Activated CD8-positive, alpha-beta memory T cell treated with anti-CD3 and anti-CD28 coated beads for 24 hours (primary cell): ENCODE data around the gene CHAC1.

Experiments used
- DNase-seq: peaks from one replicate; pipeline ENCODE4 v3.0.0-alpha.2; 2020

CHAC1 gene

DNA sequence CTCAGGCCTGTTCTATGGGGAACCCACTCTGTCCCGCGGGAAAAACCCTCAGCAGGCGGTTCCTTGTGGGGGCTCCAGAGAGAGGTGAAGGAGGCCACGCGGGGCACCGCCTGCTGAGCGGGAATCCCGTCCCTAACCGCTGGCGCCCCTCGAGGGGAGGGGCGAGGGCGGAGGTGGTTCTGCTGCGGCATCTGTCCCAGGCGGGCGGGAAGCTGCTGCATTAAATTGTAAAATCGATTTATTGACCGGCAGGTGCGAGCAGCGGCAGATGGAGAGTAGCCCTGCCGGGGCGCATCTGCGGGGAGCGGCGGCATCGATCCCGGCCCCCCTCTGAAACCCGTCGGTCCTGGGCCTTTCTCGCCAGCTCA, 27.8 kb upstream of the CHAC1 start:
- DNase-seq = no peak

DNA sequence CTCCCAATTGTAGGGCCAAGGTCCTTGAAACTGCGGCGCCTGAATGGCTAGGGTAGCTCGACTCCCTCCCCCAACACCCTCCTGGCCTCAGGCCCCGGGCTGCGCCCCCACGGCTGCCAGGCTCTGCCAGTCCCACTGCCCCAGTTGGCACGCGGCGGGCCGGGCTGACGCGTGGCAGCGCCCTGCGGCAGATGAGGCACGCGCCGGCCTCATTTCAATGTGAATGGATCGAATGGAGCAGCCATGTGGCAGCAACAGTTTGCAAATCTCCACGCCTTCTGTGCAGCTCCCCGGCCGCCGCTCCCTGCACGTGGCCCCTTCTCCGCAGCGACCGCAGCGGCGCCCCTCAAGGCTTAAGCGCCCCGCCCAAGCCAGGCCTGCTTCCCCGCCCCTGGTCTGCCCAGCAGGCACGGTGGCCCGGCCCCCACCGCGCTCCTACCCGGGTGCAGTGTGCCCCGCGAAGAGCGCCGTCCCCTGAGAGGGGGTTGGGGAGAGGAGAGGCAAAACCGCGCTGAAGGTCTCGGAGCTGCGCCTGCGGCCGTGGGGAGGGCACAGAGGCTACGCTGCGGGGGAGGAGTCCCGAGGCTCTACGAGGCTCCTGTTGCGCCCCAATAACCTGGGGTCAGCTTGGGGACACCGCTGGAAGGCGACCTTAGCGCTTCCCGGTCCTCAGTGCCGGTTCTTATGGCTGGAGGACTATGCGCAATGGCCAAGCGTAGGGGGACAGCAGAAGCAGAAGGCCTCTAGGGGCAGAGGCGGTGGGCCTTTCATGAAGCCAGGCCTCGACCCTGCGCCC, 27.2 kb upstream of the CHAC1 start:
- DNase-seq = peak; percentile 73

DNA sequence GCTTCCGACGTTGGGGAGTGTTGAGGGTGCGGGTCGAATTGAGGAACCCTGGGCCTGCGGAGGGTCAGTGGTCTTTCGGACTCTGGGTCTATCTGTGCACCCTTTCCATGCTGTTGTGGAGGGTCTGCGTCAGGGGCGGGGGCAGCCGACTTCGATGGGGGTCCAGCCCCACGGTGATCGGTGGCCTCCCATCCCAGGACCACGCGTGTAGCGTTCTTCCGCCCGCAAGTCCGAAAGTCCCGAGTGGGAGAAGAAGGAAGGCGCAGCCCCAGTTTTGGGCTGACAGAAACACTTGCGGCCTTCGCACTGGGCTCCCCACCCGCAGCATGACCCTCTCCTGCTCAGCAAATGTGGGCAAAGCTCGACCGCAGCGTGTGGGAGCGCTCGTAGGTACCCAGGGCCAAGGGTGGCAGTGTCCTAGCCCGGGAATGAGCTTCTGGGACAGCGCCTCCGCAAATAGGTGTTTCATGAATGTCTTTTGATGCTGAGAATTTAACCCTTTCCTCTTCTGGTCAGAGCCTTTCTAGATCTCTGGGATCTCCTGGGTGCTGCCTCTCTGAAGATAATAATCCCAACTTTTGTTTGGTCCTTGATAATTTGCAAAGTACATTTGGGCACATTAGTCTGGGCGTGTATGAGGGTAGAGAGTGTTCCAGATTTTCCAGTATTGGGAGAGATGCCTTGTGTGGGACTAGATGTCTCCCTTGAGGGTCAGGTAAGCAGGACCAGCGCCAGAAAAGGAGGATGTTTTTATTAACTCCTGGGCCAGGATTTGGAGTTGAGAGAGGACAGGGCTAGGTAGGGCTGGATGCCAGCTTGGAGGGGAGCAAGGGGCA, 26.4 kb upstream of the CHAC1 start:
- DNase-seq = no peak

DNA sequence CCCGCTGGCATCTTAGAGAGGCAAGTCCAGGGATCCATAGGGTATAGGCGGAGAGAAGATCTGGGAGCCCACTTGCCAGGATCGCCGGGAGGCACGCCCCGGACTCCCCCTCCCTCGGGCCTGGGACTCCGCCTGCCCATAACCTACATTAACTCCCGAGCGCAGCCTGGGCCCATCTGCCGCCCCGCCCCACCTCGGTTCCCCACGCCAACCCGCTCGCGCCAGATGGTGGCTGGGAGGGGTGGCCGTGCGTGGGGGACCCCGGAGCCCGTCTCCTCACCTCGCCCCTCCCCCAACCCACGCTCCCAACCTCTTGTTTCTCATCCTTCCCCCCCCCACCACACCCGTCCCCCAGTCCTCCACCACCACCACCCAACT, 25.8 kb upstream of the CHAC1 start:
- no peak for DNase-seq

DNA sequence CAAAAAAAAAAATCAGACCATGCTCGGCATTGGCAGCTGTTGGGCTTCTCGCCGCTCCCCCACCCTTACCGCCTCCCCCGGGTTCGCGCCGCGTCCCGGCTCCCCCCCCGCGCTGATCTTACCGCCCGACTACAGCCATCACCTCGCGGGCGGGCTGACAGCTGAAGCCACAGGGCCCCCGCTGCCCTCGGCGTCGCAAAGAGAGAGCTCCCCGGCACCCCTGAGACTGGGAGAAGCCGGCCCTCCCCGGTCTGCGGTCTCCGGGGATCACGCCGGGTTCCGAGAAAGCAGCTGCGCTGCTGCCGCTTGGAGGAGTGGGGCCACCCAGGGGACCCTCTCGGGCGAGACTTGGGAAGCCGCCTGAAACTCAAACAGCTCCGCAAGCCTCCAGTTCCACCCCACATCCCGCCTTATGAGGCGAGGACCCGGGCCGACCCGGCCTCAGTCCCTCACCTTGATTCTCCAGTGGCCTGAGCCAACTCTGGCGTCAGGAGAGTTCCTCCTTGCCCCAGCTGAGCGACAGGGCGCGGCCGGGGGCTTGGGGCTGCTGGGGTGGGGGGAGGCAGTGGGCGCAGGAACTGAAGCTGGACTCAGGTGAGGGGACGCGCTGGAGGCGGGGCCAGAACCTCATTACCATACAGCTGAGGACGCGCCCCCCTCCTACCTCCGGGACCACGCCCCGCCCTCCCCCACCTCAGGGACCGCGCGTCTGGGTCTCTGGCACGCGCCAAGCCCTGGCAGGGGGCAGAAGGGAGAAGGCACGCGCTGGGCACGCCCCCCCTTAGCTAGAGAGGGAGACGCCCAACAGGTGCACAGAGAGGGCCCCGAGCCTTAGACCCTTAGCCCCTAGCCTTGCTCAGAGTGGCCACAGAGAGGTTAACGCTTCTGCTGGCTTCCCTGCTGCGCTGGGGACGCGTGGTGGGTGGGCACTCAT, 25.1 kb upstream of the CHAC1 start:
- no peak for DNase-seq

DNA sequence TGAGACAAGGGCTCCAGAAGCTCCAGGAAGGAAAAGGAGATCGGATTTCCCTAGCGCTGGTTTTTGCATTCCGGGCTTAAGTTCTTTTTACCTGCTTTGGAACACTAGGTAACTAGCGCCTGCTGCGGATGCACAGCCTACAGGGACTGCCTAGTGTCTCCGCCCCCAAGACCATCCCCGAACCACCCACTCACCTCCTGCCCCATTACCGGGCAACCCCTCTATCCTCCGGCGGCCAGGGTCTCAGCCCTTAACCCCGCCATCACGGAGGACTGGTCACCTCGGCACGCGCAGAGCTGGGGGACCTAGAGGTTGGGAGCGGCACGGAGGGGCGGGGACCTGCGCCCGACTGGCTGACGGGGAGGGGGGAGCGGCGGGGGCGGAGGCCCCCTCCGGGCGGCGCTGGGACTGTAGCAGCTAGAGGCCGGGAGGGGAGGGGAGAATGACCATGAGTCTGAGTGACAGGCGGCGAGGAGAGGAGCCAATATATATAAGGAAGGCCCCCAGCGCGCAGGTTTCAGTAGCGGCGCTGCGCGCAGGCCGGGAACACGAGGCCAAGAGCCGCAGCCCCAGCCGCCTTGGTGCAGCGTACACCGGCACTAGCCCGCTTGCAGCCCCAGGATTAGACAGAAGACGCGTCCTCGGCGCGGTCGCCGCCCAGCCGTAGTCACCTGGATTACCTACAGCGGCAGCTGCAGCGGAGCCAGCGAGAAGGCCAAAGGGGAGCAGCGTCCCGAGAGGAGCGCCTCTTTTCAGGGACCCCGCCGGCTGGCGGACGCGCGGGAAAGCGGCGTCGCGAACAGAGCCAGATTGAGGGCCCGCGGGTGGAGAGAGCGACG, 24.2 kb upstream of the CHAC1 start, which contains the start of gene DLL4:
Gene DLL4 (plus strand): TSS at position 520 of the 839 bp plus-strand sequence. CDS start 329 bp downstream, outside the sequence.
- DNase-seq = peak; percentile 76

DNA sequence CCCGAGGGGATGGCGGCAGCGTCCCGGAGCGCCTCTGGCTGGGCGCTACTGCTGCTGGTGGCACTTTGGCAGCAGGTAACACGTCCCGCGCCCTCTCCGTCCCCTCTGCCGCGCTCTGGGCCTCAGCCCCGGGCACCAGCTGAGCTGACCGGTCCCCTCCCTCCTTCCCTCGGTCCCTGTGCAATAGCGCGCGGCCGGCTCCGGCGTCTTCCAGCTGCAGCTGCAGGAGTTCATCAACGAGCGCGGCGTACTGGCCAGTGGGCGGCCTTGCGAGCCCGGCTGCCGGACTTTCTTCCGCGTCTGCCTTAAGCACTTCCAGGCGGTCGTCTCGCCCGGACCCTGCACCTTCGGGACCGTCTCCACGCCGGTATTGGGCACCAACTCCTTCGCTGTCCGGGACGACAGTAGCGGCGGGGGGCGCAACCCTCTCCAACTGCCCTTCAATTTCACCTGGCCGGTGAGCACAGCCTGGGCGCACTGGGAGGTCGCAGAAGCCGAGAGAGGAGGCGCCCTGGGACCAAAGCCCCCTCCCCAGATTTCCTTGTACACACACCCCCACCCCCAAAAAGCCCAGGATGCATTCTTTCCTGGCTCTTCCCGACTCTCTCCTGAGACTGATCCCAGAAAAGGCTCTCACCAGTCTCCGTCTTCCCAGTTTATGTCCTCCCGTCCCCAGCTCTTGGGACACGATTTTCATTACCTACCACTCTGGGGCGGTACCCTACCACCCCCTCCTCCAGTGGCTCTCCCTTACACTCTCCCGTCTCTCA, 23.4 kb upstream of the CHAC1 start:
- no peak for DNase-seq

DNA sequence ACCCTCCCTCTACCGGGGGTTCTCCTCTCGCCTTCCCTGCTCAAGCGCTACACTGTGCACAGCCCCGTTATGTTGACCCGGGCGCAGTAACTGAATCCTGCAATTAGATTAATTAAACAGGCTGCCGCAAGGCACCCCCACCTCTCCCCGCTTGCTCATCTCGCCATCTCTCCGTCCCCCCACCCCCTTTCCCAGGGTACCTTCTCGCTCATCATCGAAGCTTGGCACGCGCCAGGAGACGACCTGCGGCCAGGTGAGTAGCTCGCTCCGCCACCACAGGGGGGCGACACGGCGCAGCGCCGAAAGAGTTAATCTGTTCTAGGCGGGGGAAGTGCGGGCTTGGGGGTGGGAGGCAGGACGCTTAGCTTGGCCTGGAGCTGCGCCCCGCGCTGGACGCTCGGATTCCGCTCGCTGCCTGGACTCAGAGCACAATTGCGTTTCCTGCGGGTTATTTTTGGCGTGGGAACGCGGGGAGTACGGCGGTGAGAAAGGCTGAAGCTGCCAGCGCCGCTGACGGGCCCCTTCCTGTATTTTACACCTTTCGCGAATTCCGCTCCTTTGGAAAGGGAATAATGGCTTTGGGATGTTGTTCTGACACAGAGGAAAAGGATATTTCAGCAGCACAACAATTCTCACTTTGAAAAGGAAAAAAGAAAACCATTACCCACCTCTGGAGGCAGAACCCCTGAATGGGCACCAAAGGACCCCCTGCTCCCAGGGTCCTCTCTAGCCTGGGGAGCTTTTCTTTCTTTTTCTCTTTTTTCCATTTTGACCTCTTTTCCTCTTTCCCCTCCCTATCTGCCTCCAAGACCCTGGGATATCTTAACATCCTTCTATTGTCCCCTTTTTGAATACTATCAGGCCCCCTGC, 22.6 kb upstream of the CHAC1 start:
- DNase-seq = peak; percentile 79

DNA sequence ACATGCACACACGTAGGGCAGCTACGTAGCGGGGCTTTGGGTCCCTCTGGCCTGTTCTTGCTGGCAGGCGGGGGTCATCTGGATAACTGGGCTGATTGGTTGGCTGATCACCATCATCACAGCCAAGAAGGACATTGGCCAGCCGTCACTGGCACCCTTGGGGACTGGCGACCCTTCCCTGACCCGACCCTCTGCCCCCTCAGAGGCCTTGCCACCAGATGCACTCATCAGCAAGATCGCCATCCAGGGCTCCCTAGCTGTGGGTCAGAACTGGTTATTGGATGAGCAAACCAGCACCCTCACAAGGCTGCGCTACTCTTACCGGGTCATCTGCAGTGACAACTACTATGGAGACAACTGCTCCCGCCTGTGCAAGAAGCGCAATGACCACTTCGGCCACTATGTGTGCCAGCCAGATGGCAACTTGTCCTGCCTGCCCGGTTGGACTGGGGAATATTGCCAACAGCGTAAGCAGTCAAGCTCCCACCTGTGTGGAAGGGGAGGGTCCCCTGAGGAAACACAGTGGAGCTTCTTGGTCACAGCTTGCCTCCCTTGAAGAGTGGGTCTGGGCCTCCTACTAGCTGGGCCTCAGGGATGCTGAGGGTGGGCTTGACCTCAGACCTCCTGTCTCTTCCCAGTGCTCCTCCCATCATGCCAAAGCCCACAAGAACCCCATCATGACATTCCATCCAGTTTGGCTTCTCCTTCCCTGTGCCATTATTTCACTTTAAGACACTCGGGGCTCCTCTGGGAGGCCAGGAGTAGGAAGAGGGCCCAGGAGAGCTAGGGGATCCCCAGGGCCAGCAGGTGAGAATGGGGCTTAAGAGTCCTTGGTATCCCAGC, 21.8 kb upstream of the CHAC1 start:
- no peak for DNase-seq

DNA sequence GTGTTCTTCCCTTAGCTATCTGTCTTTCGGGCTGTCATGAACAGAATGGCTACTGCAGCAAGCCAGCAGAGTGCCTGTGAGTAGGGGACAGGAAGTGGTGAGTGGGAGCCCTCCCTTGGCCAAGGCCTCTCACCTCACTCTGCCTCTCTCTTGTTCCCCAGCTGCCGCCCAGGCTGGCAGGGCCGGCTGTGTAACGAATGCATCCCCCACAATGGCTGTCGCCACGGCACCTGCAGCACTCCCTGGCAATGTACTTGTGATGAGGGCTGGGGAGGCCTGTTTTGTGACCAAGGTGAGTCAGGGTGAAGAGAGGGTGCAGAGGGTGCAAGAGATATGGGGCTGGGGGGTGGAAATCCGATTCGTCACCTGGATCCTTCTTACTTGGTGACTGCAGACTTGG, 21.1 kb upstream of the CHAC1 start:
- no peak for DNase-seq

DNA sequence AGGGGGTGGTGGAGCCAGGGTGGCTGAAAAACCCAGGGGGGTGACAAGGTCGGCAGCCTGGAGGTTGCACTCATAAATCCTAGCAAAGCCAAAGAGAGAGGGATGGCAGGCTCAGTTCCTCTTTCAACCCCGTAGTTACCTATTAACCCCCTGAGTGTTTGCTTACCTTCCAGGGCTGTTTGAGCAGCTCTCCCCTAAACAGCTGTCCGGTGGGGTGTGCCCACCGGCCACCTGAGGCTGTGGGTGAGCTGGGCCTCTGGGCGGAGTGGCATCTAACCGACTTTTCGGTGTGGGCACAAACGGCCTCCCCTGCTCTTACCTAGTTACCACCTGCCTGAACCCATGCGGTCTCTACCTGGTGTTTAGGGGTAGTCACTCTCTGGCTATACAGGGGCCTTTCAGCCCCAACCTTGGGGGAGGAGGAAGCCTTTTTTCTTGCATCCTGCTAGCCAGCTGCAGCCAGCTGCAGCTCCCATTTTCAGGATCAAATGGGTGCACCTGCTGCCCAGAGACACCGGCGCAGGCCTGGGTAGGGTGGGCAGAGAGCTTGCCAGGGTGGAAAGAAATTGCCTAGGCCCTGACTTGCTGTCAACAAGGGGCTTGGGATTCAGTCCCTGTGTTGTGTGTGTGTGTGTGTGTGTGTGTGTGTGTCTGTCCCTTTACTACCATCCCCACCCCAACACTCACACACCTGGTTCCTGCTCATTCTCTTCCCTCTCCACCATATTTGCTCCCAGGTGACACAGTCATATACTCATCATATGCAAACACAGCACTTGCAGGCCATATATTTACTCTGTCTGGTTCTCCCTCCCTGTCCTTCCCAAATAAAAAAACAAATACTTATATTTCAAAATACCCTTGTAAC, 20.4 kb upstream of the CHAC1 start:
- DNase-seq = no peak

DNA sequence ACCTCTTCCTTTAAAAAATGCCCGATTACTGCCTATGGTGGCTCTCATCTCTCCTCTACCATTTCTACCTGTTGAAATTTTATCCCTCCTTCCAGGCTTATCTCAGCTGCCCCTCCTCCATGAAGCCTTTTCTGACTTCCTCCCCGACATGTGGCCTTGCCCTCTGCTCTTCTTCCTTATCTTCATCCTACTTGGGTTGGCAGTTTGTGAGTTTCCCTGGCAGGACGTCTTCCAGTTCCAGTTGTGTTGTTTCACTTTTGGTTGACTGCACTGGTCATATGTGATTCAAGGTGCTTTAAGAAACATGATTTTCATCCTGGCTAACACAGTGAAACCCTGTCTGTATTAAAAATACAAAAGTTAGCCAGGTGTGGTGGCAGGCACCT, 19.8 kb upstream of the CHAC1 start:
- no peak for DNase-seq

DNA sequence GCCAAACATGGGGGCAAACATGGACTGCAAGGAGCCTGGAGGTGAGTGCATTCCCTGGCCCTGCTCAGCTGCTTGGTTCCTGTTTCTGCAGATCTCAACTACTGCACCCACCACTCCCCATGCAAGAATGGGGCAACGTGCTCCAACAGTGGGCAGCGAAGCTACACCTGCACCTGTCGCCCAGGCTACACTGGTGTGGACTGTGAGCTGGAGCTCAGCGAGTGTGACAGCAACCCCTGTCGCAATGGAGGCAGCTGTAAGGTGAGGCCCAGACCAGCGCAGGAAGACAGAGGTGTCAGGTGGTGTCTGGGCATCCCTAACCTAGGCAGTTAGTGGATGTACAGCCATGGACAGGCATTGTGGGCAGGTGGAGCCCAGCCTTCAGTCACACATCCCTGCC, 18.8 kb upstream of the CHAC1 start:
- DNase-seq = no peak

DNA sequence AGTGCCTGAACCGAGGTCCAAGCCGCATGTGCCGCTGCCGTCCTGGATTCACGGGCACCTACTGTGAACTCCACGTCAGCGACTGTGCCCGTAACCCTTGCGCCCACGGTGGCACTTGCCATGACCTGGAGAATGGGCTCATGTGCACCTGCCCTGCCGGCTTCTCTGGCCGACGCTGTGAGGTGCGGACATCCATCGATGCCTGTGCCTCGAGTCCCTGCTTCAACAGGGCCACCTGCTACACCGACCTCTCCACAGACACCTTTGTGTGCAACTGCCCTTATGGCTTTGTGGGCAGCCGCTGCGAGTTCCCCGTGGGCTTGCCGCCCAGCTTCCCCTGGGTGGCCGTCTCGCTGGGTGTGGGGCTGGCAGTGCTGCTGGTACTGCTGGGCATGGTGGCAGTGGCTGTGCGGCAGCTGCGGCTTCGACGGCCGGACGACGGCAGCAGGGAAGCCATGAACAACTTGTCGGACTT, 17.0 kb upstream of the CHAC1 start:
- DNase-seq = no peak

DNA sequence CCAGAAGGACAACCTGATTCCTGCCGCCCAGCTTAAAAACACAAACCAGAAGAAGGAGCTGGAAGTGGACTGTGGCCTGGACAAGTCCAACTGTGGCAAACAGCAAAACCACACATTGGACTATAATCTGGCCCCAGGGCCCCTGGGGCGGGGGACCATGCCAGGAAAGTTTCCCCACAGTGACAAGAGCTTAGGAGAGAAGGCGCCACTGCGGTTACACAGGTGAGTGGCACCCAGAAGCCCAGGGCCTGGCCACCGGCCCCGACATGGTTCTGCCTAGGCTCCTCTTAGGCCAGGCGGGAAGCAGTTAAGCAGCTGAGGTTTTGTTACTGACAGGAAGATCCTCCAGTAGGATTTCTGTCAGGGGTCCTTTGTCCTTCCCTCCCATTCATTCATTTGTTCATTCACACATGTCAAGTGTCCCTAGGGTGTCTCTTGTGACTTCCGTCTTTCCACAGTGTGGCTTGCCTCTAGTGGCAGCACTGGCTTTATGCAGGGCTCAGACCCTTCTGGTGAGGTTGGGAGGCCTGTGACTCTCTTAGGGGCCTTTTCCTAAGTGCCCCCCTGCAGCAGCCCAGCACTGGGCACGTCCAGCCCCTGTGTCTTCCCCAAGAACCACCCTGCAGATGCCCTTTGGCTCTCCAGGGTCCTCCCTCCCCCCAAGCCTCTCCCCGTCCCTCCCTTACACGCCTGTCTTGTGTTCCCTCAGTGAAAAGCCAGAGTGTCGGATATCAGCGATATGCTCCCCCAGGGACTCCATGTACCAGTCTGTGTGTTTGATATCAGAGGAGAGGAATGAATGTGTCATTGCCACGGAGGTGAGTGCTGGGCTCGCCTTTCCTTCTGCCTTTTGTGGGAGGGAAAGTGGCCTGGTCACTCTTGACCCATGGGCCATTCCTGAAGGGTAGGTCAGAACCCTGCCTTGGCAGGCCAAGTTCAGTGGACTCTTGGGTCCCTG, 16.3 kb upstream of the CHAC1 start:
- DNase-seq = no peak

DNA sequence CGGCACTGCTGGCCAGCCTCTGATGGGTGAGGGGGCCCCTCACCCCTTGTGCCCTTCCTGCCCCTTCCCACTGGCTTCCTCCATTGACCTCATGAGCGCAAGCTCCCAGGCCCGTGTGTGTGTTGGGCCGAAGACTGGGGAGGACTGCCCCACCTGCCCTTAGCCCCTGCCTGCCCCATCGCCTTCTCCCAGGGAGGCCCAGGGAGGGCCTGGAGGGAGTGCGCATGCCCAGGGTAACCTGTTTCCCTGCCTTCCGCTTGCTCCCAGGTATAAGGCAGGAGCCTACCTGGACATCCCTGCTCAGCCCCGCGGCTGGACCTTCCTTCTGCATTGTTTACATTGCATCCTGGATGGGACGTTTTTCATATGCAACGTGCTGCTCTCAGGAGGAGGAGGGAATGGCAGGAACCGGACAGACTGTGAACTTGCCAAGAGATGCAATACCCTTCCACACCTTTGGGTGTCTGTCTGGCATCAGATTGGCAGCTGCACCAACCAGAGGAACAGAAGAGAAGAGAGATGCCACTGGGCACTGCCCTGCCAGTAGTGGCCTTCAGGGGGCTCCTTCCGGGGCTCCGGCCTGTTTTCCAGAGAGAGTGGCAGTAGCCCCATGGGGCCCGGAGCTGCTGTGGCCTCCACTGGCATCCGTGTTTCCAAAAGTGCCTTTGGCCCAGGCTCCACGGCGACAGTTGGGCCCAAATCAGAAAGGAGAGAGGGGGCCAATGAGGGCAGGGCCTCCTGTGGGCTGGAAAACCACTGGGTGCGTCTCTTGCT, 15.3 kb upstream of the CHAC1 start:
- no peak for DNase-seq
